Limb (tissue), 2 donors: ENCODE data around the gene UBR3.

Experiments
- DNase-seq, 2 donors: peaks; one replicate each; pipeline ENCODE4 v3.0.0-alpha.2; 2016; ENCODE audit errors: extremely low spot score in 2 of 2

The UBR3 gene

GRCh38 chr2:170047331-170048065 lies 220.2 kb downstream of the UBR3 start:
- DNase-seq: no peak

GRCh38 chr2:170052151-170052550 lies 224.9 kb downstream of the UBR3 start:
- DNase-seq: no peak

GRCh38 chr2:170054997-170055396 lies 227.7 kb downstream of the UBR3 start:
- no peak for DNase-seq

- DNase-seq: no peak
Measured at GRCh38 chr2:170056900-170057299, 229.6 kb downstream of the UBR3 start.

- DNase-seq: no peak
Measured at GRCh38 chr2:170063456-170064235, 236.4 kb downstream of the UBR3 start.

GRCh38 chr2:170070778-170071177 lies 243.5 kb downstream of the UBR3 start:
- DNase-seq: no peak

- peak; percentile 29 to 45 for DNase-seq
Measured at GRCh38 chr2:170073288-170073687, 246.0 kb downstream of the UBR3 start.

GRCh38 chr2:170076189-170076588 lies 248.9 kb downstream of the UBR3 start:
- DNase-seq: no peak

- DNase-seq: no peak
Measured at GRCh38 chr2:170077830-170078569, 250.7 kb downstream of the UBR3 start.

- DNase-seq: no peak
Measured at GRCh38 chr2:170084820-170085491, 257.7 kb downstream of the UBR3 start.

- DNase-seq: no peak
Measured at GRCh38 chr2:170086117-170086688, 258.9 kb downstream of the UBR3 start.

GRCh38 chr2:170086751-170087412 lies 259.6 kb downstream of the UBR3 start:
- no peak for DNase-seq

GRCh38 chr2:170087413-170087793 lies 260.1 kb downstream of the UBR3 start:
- no peak for DNase-seq

GRCh38 chr2:170088776-170089175 lies 261.5 kb downstream of the UBR3 start:
- DNase-seq: peak in 1 of 2 donors; percentile 37

- no peak for DNase-seq
Measured at GRCh38 chr2:170090229-170090628, 263.0 kb downstream of the UBR3 start.

GRCh38 chr2:170091436-170091835 lies 264.2 kb downstream of the UBR3 start:
- no peak for DNase-seq

- no peak for DNase-seq
Measured at GRCh38 chr2:170092436-170093060, 265.3 kb downstream of the UBR3 start.

GRCh38 chr2:170095380-170095779 lies 268.1 kb downstream of the UBR3 start:
- DNase-seq: no peak

- no peak for DNase-seq
Measured at GRCh38 chr2:170098626-170099312, 271.5 kb downstream of the UBR3 start.

- DNase-seq: no peak
Measured at GRCh38 chr2:170101789-170102188, 274.5 kb downstream of the UBR3 start.
